H7 (cell line): ENCODE results near the gene NEK4. TPM values are rescaled to one million over a fixed set of nuclear protein-coding genes. Genes with fewer than 3 reads are reported as not detected.

ENCODE experiments used
- DNase-seq: peaks from one replicate; pipeline ENCODE4 v3.0.0; 2012
- H3K27me3 ChIP-seq: 2 replicates; pipeline ENCODE4 v1.6.0; 2011; ENCODE audit warnings: mild to moderate bottlenecking, low read length; ENCODE audit not compliant: control insufficient read depth, insufficient read depth
- H3K36me3 ChIP-seq: replicated peaks from 2 replicates; pipeline ENCODE4 v1.5.1; 2011; ENCODE audit warnings: low read length; ENCODE audit not compliant: control insufficient read depth, insufficient read depth
- H3K4me3 ChIP-seq: 2 replicates; pipeline ENCODE4 v1.5.1; 2011; ENCODE audit warnings: low read depth, mild to moderate bottlenecking, control low read depth, low read length, moderate library complexity; ENCODE audit not compliant: insufficient read depth
- total RNA-seq: library from RNA; depleted of rRNA; stranded (reverse); fragments of >200 nt; shearing (Covaris generic); gene quantifications from 2 replicates; pipeline ENCODE4 v1.2.3, GENCODE V29; 2014

The NEK4 gene
- total RNA-seq, 1 experiment from 2014 or later, result 26.2 TPM

DNA sequence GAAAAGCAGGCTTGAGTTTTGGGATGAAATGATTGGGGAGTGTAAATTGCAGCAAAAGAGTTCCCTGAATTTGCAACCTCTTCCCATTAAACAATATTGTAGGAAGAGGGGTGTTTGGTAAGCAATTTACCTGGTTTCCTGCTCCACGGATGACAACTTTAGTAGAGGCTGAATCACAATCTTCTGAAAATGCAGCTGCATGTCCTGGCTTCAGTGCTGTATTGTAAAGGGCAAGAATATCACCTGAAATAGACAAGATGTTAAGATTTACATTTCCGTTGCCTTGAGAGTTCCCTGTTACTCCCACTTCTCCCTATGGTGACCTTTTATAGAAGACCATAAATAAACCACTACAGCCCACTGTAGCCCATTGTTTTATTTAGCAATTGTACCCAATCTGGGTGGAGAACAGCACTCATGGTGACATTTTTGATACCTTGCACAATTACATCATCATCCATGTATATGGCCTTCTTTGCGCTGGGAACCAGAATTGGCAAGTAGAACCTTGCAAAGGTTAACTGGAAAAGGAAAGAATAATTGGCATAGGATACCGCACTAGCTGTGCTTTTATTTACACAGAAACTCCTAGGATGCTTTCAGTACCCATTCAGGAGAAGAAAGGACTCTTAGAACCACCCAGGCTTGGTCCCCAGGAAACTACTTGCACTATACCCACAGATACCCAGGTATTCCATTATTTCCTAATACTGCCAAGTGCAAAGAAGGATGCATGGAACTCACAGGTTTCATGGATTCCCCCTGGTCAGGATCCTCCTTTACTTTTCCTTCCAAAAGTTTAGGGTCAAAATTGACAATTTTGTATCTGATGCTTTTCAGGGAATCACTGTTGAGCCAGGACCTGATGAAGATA lies 74.7 kb downstream of the NEK4 start:
- Histone ChIP-seq H3K4me3 (no peak overlapping the region), H3K27me3 (no peaks in the 10 kb centered on the region), H3K36me3 (peaks cover 44% of the 10 kb centered on the region)
- no peak for DNase-seq

GRCh38 chr3:52694528-52695189 lies 76.1 kb downstream of the NEK4 start:
- no peak for DNase-seq
- H3K27me3 ChIP-seq, result no peaks in the 10 kb centered on the region
- H3K36me3 ChIP-seq, result peaks cover 55% of the 10 kb centered on the region
- H3K4me3 ChIP-seq, result no peak overlapping the region

DNA sequence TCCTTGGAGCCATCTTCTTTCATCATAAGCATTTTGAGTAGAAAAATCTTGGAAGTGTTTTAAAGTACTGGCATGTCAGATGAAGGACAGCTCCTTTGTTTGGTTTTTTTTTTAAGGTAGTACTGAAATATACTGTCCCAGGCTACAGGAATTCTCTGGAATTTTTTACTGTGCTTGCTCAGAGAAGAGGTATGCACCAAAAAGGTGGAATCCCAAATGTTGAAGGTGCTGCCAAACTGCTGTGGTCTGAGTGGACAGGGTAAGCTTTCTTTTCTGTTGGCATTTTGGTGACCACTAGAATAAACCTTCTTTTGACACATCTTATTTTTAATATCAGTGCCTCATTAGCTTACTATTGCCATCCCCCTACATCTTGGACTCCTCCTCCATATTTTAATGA lies 77.7 kb downstream of the NEK4 start:
- Histone ChIP-seq H3K27me3 (no peaks in the 10 kb centered on the region), H3K36me3 (peaks cover 71% of the 10 kb centered on the region)
- DNase-seq, result no peak

DNA sequence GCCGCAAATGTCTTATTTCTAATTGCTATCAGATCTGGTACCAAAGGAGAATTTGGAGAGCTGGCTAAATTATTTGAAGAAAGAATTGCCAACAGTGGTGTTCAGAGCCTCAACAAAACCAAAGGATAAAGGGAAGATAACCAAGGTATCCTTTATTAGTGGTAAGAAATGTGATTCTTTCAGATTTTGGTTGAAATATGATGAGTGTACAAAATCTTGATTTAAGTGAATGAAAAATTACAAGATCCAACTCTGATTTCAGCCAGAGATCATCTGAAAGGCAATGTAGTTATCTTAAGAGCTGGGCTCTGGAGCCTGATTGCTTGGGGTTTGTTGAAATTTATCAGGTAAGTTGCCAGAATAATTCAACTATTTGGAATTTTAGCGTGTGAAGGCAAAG lies 80.2 kb downstream of the NEK4 start:
- no peak overlapping the region for H3K4me3 ChIP-seq
- no peak for DNase-seq
- peaks cover 75% of the 10 kb centered on the region for H3K36me3 ChIP-seq
- H3K27me3 ChIP-seq, result no peaks in the 10 kb centered on the region

More for the DNA sequence above, 77.7 kb downstream of the NEK4 start:
- H3K4me3 ChIP-seq, result no peak overlapping the region

DNA sequence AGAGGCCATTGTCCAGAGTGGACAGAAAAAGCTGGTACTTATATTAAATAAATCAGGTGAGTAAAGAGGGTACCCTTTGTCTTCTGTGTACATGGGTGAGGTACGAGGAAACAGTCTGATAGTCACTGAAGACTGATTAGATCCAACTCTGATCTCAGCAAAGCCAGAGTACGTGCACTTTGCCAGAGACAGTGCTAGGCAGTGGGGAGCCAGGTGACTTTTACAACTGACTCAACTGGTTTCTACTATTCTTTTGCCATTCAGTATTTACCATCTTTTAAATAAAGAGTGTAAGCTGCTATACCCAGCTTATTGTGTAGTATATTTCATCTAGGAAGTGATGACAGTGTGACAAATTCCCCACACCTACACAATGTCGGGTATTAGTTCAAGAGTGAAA lies 81.6 kb downstream of the NEK4 start:
- no peaks in the 10 kb centered on the region for H3K27me3 ChIP-seq
- no peak for DNase-seq
- H3K4me3 ChIP-seq, result no peak overlapping the region
- H3K36me3 ChIP-seq, result peaks cover 64% of the 10 kb centered on the region

- Histone ChIP-seq H3K36me3 (peaks cover 56% of the 10 kb centered on the region), H3K4me3 (no peak overlapping the region), H3K27me3 (no peaks in the 10 kb centered on the region)
- DNase-seq, result no peak
Observed at GRCh38 chr3:52688266-52688665, 82.5 kb downstream of the NEK4 start.

- peaks cover 39% of the 10 kb centered on the region for H3K36me3 ChIP-seq
- no peaks in the 10 kb centered on the region for H3K27me3 ChIP-seq
- peak; percentile 96 for DNase-seq
- H3K4me3 ChIP-seq, result peak within 1 kb of the TSS; percentile 87
Observed at GRCh38 chr3:52685709-52686691, 84.7 kb downstream of the NEK4 start, which contains the start of the genes GNL3 and PBRM1. TSS of gene GNL3 (plus strand) at chr3:52686032. CDS start at chr3:52686093, 61 bp downstream. TSS of gene PBRM1 (minus strand) at chr3:52685913.

GRCh38 chr3:52685285-52685708 lies 85.4 kb downstream of the NEK4 start:
- Histone ChIP-seq H3K4me3 (peak overlapping the region; percentile 87), H3K36me3 (peaks cover 32% of the 10 kb centered on the region), H3K27me3 (no peaks in the 10 kb centered on the region)
- peak; percentile 96 for DNase-seq

GRCh38 chr3:52684184-52684583 lies 86.6 kb downstream of the NEK4 start:
- peaks cover 26% of the 10 kb centered on the region for H3K36me3 ChIP-seq
- H3K27me3 ChIP-seq, result no peaks in the 10 kb centered on the region
- DNase-seq, result no peak
- no peak overlapping the region for H3K4me3 ChIP-seq

DNA sequence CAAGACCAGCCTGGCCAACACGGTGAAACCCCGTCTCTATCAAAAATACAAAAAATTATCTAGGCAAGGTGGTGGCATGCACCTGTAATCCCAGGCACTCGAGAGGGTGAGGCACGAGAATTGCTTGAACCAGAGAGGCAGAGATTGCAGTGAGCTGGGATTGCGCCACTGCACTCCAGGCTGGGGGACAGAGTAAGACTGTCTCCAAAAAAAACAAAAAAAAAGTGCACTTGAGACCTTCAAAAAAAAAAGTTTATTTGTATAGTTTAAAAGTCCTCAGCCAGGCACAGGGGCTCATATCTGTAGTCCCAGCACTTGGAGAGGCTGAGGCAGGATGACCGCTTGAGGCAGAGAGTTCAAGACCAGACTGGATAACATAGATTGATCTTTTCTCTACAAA lies 87.1 kb downstream of the NEK4 start:
- DNase-seq, result no peak
- Histone ChIP-seq H3K36me3 (peaks cover 22% of the 10 kb centered on the region), H3K27me3 (no peaks in the 10 kb centered on the region), H3K4me3 (no peak overlapping the region)

DNA sequence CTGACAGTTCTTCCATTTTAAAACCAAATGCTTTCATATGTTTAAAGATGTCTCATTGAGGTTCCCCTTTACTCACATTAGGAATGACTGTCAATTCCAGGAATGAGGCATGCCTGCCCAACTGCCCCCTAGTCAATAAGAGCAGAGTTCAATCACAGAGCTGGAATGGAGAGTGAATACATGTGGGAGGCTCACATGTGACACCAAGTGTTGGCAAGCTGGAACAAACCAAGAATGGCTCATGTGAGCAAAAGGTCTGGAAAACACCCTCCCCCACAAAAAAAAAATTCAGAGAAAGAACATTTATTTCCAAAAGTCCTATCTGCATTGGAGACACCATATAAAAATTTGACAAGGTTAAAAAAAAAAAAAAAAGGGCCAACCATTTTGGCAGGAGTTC lies 88.7 kb downstream of the NEK4 start:
- Histone ChIP-seq H3K4me3 (no peak overlapping the region), H3K36me3 (peaks cover 11% of the 10 kb centered on the region), H3K27me3 (no peaks in the 10 kb centered on the region)
- DNase-seq, result peak; percentile 46

DNA sequence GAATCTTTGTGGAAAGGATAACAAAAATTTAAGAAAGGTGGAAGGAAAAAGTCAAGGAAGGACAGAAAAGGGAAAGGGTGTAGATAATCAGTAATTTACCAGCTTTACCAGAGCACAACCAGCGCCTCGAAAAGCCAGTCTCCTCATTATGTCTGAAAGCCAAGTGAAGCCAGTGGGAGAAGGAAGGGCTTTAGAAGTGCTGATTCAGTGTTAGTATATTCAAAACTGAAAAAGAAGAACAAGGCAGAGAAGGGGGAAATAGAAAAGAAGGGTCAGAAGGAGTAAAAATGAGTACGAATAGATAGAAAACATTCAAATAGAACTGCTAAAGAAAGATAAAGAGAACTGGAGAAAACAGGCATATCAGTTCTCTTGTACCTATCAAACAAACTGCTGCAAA lies 89.1 kb downstream of the NEK4 start:
- Histone ChIP-seq H3K36me3 (peaks cover 8% of the 10 kb centered on the region), H3K4me3 (no peak overlapping the region), H3K27me3 (no peaks in the 10 kb centered on the region)
- DNase-seq, result no peak

DNA sequence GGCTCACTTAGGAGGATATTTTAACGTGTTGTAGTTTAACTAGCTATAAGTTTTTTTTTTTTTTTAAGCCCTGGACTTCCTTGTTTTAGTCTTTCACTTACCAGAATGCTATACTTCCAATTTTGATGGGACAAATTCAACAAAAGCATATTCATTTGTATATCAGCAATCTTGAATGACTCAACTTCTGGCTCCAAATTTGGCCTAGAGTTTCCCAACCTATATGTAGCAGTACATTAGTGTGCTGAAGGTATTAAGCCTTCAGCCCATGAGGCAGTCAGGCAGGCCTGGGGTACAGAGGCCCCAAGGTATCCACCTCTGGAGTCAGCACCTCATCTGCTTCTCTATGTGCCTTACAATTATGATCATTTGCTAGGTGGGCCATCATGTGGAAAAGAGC lies 90.9 kb downstream of the NEK4 start:
- Histone ChIP-seq H3K36me3 (peaks cover 10% of the 10 kb centered on the region), H3K4me3 (no peak overlapping the region), H3K27me3 (no peaks in the 10 kb centered on the region)
- DNase-seq, result no peak

GRCh38 chr3:52679199-52679538 lies 91.6 kb downstream of the NEK4 start:
- Histone ChIP-seq H3K36me3 (peaks cover 10% of the 10 kb centered on the region), H3K27me3 (no peaks in the 10 kb centered on the region), H3K4me3 (no peak overlapping the region)
- no peak for DNase-seq
